NCI-H187 treated with DMSO at 0.1 percent for 48 hours (cell line): ENCODE results near the gene ARIH2.
"Not testable (repeated sequence)": the region's sequence is repeated elsewhere in the genome, so short reads cannot be mapped to it uniquely, and the experiment has no call there.

Source experiments
- DNase-seq: peaks from one replicate; lab custom pipeline; 2025; lab: John Stamatoyannopoulos, UW

ARIH2 gene

DNA sequence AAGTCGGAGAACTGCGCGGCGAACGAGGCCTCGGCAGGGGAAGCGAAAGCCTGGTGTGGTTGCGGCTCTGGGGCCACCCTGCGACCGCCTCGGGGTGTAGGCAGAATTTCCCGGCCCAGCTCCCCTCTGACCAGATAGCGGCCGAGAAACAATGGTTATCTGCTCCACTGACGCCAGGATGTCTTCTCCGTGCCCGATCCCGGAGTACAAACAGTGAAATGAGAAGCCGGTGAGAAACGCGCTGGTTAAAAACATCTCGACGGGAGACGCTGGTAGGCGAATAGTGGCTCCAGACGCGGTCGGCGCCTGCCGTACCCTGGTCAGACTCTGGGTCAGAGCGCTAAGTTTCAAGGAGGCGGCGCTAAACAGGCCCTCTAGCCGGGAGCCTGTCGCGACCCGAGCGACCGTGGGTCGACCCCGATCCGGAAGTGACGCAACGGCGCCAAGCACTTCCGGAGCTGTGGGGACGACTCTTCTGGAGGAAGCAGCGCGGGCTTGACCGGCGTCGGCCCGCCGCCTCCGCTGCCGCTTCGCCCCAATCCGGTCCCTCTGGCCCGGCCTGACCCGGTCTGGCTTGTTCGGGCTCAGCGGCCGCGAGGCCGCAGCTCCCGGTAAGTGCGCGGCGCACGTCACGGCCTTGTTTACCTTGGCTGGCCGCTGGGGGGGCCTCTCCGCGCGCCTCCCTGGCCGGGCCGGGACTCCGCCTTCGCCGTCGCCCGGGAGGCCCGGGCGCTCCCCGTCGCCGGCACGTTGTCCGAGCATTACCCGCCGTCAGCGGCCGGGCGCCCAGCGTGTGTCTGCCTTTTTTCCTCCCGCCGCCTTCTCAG is at the start of gene ARIH2:
TSS of gene ARIH2 (plus strand) at position 455 of the 827 bp plus-strand sequence. CDS start 8,717 bp downstream, outside the sequence.
- DNase-seq, result no peak

DNA sequence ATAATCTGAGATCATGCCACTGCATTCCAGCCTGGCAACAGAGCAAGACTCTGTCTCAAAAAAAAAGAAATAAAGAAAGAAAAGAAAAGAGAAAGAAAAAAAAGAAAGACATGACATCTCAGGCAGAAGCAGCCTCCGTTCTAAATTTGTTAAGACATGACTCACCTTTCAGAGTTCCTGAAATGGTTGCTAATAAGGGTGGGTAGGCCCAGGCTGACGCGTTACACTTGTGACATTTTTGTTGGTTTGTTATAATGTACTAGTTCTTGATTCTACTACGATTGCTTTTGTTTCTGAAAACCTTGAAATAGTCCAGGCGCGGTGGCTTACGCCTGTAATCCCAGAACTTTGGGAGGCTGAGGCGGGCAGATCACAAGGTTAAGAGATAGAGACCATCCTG is 41.0 kb upstream of the ARIH2 start:
- DNase-seq, result no peak

DNA sequence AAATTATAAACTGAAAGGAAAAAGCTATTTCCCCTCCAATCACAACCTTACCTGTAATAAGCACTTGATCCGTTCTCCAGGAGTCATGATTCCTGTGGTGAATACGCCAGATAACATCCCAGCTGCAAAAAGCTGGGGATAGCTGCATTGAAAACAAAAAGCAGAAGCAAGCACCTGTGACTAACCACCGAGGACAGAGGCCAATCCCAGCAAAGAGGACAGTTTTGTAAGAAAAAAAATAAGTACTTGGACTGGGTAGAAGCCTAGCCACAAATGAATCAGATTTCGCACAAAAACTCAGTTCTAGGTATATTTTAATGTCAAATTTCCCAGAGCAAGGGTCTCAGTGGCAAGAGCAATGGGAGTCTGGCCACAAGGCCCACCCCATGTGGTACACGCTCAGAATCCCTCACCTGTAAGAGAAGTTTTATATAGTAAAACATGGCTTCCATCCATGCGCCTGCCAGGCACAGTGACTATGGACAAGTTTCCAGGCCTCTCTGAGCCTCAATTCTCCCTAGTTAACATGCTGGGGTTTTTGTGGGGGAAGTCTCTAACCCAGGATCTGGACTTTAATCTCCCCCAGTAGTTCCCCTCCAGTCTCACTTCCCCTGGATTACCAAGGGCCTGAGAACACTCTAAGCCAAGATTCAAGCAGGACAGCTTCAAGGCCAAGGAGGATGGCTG is 39.2 kb upstream of the ARIH2 start:
- no peak for DNase-seq

DNA sequence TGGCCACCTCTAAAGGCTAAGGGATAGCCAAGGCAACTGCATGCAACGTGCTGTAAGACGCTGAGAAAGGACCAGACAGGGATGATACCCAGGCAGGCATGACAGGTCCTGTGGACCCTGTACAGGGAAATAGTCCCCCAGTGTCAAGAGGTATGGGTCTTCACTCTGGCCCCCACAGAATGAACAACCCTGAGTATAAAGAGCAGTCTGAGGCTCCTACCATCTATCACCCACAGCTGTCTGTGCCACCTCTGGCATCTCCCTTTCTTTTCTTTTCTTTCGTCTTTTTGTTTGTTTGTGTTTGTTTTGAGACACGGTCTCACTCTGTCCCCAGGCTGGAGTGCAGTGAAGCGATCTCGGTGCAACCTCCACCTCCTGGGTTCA is 38.7 kb upstream of the ARIH2 start:
- DNase-seq, result no peak

DNA sequence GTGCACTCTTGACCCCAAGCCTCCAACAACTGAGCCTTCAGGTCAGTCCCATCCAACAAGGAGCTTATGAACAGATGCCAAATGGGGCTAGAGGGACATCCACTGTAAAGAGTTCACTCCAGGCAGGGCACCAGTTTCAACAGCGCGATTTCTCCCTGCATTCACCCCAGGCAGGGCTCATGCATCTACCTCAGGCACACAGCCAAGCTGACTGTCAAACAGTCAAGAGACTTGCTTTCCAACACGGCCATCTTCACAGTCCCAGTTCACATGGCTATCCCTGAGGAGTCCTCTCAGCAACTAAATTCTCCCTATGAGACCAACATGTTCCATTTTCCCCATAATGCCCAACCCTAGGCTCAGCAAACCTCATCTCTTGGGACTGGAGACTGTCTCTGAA is 37.6 kb upstream of the ARIH2 start:
- no peak for DNase-seq

DNA sequence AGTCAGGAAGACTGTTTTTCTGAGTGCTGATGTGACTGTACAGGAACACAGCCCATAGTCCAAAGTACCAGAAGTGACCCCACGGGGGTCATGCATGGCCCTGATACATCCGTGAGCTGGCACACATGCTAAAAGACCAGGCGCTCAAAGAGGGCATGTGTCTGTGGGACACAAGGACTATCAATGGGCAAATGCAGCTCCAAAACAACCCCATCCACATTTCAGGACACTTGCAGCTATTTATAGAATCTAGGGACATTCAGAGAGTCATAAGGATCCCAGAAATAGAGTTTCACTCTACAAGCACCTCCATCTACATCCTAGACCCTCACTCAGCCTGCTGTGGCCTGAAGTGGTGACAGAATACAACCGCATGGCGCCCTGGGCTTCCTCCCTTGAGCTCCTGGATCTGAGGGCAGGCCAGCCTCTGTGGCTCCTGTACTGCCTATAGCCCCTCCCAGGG is 37.0 kb upstream of the ARIH2 start:
- no peak for DNase-seq

DNA sequence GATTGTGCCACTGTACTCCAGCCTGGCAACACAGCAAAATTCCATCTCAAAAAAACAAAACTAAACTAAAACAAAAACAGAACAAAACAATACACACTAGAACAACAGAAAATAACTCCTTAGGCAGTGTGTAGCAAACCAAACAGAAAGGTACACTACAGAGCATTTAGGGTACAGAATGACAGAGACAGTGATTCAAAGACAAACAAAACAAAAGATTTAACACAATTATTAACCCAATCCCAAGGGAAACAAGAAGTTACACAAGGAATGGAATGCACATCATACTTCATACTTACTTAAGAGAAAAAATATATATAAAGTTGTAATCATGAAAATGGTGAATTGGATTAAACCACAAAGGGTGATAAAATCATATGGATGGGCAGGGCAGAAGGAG is 32.9 kb upstream of the ARIH2 start:
- no peak for DNase-seq

DNA sequence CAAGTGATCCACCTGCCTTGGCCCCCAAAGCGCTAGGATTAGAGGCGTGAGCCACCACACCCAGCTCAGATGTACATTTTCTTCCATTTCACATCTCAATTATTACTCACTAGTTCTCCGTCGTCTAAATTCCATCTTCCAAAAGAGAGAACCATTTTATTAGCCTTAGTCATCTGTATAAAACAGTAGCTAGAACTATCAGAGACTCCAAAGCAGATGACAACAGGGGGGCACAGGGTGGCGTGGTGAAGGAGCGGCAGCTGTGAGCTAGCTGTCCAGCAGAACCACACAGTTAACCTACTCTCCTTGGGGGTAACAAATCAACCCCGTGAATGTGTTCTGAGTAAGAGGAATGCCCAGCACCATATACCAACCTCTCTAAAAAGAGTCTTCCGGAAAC is 27.0 kb upstream of the ARIH2 start:
- no peak for DNase-seq

DNA sequence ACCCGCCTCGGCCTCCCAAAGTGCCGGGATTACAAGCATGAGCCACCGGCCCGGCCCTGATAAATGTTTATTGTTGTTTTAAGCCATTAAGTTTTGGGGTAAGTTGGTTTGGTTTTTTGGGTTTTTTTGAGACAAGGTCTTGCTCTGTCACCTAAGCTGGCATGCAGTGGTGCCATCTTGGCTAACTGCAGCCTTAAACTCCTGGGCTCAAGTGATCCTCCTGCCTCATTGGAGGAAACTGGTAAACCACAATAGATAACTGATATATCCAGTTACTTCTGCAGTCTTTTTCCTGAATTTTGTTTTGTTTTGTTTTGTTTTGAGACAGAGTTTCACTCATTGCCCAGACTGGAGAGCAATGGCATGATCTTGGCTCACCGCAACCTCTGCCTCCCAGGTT is 24.1 kb upstream of the ARIH2 start:
- no peak for DNase-seq

DNA sequence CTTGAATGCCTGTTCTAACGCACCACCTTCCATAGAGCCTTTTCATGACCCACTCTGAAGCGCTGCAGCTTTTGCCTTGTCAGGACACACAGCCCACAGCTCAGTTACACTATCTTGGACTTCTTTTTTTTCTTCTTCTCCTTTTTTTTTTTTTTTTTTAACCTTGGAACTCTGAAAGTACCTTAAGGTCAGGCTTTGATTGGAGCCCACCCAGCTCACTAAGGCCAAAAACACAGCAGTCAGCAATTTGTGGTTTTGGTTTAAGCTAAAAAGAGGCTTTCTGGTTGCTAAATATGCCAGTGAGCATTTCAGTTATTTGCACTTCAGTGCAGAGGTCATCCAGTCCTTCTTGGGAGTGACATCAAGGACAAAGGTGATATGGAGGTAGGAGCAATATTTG is 21.7 kb upstream of the ARIH2 start:
- DNase-seq, result no peak

DNA sequence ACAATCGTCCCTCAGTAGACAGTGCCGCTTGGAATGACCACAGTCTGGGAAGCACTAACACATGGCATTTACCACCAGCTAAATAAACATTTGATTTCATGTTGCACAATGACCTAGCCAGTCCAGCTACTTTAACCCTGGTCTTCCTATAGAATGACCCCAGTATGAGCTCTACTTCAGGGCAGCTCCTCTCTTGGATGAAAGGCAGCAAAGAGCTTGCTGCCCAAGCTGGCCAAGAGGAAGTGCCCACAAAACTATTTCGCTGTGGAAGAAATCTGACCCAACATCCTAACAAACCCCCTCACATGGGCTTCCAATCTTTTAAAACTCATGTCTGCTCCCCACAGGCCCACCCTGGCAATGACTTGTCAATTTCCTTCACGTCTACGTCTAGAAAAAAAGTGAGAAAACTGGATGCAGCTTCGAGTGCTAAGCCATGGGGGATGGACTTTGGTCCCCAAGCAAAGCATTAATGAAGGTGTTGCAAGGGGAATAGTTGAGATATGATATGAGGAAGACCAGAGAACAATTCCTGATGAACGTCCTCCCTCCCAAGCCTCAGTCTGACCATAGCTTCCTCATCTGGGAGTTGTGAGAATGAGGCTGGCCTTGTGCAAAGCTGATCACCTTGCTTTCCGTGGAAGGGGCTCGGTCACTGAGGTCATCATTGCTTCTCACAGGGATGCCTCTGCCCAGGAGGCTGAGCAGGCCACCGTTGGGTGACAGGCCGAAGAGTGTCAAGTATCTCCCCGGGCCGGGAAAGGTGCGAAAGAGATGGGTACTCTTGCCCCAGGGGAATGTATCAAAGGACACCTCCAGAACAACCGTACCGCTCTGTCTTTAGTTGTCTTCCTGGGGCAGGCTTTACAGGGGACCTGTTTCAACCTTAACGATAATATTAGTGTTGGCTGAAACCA is 20.9 kb upstream of the ARIH2 start:
- DNase-seq, result no peak

DNA sequence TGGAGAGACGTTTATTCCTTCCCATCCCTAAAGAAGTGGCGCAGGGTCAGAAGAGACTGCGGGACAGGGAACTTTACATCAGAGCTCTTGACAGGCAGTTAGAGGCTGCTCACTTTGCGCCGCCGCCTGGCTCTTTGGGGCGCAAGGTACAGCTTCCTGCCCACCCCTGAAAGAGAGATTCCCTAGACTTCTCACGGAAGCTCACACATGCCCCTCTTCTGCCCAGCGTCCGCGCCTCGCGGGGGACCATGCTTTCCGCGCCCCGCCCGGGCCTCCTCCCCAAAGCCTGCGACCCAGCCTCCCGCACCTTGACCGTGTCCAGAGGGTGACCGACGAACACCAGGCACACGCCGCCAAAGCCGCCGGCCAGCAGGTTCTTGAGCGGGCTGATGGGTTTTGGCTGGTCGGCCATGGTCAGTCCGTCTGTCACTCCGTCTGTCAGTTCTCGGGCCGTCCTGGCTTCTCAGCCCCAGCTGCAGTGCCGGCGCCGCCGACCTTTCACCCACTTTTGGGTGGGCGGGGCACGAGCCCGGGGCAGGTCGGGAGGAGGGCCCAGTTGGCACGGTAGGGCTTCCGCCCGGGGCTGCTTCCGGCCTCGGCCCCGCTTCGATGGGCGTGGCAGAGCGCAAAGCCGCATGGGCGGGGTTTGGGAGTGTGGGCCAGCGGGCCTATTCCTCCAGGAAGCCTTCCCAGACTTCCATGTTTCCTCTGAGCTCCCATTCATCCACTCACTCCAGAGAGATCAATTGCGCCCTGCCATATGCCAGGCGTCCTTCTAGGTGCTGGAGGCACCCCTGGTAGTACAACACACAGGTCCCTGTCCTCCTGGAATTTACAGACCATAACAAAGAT is 20.0 kb upstream of the ARIH2 start, which contains the start of gene SLC25A20:
TSS of gene SLC25A20 (minus strand) at position 500 of the 852 bp plus-strand sequence. CDS start at position 412, 88 bp downstream.
- no peak for DNase-seq

DNA sequence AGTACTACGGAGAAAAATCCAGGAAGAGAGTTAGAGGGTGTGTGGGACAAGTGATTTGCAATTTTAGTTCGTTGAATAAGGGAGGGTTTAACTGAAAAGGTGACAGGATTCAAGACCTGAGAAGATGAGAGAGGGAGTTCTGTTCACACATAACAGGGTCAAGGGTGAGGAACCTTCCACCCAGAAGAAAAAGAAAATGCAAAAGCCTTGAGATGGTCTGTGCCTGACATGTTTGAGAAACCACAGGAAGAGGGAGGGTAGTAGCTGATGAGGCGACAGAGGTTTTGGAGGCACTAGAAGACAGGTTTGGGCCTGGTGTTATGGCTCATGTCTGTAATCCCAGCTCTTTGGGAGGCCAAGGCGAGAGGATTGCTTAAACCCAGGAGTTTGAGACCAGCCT is 19.4 kb upstream of the ARIH2 start:
- DNase-seq, result no peak

DNA sequence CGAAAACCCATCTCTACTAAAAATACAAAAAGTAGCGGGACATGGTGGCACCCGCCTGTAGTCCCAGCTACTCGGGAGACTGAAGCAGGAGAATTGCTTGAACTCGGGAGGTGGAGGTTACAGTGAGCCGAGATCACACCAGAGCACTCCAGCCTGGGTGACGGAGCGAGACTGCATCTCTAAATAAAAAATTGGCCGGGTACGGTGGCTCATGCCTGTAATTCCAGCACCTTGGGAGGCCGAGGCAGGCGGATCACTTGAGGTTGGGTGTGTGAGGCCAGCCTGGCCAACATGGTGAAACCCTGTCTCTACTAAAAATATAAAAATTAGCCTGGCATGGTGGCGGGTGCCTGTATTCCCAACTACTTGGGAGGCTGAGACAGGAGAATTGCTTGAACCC is 11.6 kb upstream of the ARIH2 start:
- DNase-seq, result not testable (repeated sequence)

DNA sequence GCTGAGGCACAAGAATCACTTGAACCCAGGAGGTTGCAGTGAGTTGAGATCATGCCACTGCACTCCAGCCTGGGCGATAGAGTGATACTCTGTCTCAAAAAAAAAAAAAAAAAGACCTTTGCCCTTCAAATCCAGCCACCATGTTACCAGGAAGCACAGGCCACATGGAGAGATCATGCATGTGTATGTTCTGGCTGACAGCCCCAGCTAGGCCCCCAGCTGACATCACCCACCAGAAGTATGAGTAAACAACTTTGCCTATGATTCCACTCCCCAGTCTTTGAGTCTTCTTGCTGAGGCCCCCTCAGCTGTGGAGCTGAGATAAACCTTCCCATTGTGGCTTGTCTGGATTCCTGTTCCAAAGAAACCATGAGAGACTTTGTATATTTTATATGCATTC is 3.3 kb upstream of the ARIH2 start:
- no peak for DNase-seq

DNA sequence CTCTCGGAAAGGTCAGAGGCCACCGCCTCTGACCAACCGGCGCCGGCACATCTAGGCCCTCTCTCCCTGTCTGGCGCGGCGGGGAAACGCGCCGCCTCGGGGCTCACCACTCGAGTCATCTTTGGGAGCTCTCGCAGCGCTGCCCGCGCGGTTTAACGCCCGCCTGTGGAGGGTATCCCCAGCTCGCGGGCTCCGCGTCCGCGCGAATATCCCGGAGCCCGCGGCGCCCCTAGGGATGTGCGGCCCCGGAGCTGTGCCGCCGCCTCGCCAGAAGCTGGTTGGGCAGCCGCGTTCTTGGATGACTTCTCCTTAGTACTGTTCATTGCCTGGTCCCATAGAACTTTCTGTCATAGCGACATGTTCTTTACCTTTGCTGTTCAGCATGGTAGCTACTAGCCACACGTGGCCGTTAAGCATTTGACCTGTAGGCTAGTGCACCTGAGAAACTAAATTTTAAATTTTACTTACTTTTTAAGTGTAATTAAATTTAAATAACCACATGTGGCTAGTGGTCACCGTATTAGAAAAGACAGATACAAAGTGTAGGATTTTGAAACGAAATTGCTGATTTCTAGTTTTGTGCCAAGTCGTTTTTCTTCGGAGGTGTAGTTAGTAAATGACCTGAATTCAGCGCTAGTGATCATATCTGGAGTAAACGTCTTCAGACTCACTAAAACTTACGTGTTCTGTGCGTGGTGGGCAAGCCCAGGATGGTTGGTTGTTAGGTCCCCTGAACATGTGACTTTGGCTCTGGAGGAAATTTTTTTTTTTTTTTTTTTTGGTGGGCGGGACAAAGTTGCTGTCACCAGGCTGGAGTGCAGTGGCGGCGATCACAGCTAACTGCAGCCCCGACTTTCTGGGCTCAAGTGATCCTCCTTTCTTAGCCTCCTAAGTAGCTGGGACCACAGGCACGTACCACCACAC is 835 bp downstream of the ARIH2 start:
- DNase-seq, result no peak

DNA sequence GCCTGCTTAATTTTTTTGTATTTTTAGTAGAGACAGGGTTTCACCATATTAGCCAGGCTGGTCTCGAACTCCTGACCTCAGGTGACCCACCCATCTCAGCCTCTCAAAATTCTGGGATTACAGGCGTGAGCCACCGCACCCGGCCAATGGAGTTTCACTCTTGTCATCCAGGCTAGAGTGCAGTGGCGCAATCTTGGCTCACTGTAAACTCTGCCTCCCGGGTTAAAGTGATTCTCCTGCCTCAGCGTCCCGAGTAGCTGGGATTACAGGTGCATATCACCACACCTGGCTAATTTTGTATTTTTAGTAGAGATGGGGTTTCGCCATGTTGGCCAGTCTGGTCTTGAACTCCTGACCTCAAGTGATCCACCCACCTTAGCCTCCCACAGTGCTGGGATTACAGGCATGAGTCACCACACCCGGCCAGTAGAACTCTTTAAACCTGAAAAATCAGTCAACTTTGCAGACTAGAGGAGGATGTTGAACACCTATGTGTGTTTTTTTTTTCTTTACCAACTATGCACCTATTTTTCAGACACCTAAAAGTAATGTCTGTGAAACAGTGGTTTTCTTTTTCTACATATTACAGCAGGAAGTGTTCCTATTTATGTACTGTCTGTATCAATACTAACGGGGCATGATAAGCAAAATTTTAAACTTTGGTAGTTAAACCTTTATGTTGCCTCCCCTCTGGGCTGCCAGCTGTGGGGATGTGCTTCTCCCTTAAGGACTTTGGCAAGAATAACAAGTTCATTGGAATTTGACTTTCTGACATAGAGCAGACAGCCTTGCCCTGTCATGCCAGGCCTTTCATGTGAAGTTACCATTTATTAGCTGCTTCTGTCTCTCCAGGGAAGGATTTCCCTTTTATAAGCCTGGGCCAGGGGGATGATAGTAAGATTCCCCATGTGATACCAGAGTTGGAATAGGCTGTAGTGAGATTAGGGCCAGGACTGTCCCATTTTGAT is 8.1 kb downstream of the ARIH2 start:
- no peak for DNase-seq

DNA sequence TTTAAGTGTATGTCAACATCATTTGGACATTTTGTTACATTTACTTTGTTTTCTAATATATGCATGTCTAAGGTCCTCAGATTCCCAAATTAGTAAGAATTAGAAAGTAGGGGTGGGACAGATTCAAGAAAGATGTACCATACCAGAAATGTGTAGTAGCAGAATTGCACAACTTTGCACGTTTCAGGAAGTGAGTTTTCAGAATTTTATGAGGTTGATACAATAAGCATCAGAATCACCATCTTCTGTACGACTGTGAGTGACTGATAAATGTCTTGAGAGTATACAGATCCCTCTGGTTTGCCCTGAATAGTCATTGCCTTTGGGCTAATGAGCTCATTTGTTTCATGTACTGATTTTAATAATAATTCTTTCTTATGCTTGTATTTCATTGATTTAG is 9.3 kb downstream of the ARIH2 start:
- no peak for DNase-seq

DNA sequence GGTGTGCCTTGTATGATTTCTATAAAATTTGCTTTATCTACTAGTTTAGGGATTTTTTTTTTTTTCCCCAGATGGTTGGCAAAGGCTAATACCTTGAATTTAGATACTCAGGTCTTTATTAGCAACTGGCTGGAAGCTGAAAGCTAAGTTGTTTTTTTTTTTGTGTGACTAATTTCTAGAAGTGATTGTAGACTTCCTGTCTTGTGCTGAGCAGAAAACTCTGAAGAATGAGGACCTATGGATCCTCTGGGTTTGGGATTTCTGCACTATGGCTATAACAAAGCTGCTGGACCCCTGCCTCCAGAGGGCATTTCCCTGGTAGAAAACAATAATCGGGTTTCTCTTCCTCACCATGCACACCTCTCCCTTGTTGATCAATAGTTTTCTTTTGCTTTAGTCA is 10.0 kb downstream of the ARIH2 start:
- DNase-seq, result no peak
